Measurements from ENCODE around the gene INTS7. TPM values are rescaled to one million over a fixed set of nuclear protein-coding genes. Genes with fewer than 3 reads are reported as not detected.
"Not testable (repeated sequence)": the region's sequence is repeated elsewhere in the genome, so short reads cannot be mapped to it uniquely, and the experiment has no call there.

INTS7 gene
- polyA plus RNA-seq, 4 donors = 6.0 to 15.7 (median 7.3) TPM

DNA sequence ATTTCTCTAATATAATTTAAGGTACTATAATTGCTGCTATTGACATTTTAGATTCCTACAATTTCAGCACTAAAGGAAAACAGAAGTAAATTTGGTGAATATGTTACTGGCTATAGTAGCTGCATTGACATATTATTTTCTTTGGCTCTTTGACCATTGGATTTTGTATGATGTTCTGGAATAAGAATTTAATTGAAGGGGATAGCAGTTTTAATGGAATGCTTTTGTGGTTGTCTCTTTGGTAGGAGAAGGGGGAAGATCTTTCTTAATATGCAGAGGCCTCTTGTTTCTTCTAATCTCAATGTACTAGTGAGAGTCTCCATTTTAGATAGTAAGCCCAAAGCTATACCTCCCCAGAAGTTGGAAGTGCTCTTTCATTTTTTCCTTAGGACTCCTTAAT, 7.1 kb upstream of the INTS7 start:
- H3K4me3 ChIP-seq (ENCODE audit: low read depth in 1 of 3, low read length in 3 of 3) = no peak overlapping the region
- H3K27me3 ChIP-seq (ENCODE audit: control insufficient read depth in 3 of 3, insufficient read depth in 3 of 3, low read length in 3 of 3) = no peaks in the 10 kb centered on the region
- FAIRE-seq = no peak
- H3K4me1 ChIP-seq (ENCODE audit: control insufficient read depth in 3 of 3, insufficient read depth in 2 of 3, low read depth in 1 of 3, low read length in 2 of 3) = no peaks in the 10 kb centered on the region
- DNase-seq = no peak
- peaks cover 0 to 5% (median 0%) of the 10 kb centered on the region in 3 donors for H3K36me3 ChIP-seq (ENCODE audit: control insufficient read depth in 3 of 3, insufficient read depth in 2 of 3, low read depth in 1 of 3, low read length in 3 of 3)
- H3K27ac ChIP-seq (ENCODE audit: low read depth in 1 of 3, low read length in 2 of 3) = no peak overlapping the region
- no peaks in the 10 kb centered on the region for H3K9me3 ChIP-seq (ENCODE audit: control insufficient read depth in 2 of 2, insufficient read depth in 1 of 2, low read depth in 1 of 2, low read length in 1 of 2)

DNA sequence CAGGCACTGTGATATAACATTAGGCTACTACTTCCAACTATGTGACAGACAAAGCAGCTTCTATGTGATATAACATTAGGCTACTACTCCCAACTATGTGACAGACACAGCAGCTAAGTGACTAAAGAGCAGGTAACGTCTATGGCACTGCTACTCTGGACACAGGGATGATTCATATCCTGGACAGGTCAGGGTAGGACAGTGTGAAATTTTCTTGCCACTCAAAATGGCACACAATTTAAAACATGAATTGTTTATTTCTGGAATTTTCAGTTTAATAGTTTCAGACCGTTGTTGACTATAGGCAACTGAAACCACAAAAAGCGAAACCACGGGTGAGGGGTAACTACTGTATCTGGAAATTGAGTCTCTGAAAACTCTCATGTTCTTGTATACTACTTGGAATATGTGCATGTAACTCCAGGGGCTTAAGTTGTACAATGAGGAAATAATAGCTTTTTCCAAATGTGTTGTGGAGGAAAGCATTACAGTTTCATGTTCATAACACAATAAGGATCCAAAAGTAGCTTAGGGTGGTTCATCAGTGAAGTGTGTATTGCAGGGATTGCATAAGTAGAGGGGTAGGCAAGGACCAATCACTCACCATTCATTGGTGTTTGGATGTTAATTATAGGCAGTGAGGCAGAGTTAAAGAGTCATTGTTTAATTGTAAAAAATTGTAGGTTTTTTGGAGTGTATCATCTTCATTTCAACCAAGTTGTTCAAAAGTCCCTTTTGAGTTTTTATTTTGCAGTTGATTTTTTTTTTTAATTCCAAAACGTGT, 5.5 kb upstream of the INTS7 start:
- Histone ChIP-seq H3K9me3 (ENCODE audit: control insufficient read depth in 2 of 2, insufficient read depth in 1 of 2, low read depth in 1 of 2, low read length in 1 of 2) (no peaks in the 10 kb centered on the region), H3K27me3 (ENCODE audit: control insufficient read depth in 3 of 3, insufficient read depth in 3 of 3, low read length in 3 of 3) (no peaks in the 10 kb centered on the region), H3K4me3 (ENCODE audit: low read depth in 1 of 3, low read length in 3 of 3) (no peak overlapping the region), H3K4me1 (ENCODE audit: control insufficient read depth in 3 of 3, insufficient read depth in 2 of 3, low read depth in 1 of 3, low read length in 2 of 3) (peaks cover 0 to 7% (median 0%) of the 10 kb centered on the region in 3 donors), H3K27ac (ENCODE audit: low read depth in 1 of 3, low read length in 2 of 3) (no peak overlapping the region), H3K36me3 (ENCODE audit: control insufficient read depth in 3 of 3, insufficient read depth in 2 of 3, low read depth in 1 of 3, low read length in 3 of 3) (peaks cover 0 to 3% (median 0%) of the 10 kb centered on the region in 3 donors)
- FAIRE-seq (no peak), DNase-seq (no peak)
- 54 to 66% (median 57%) methylated on average over 5 of the region's 5 CpGs for WGBS, 3 donors

DNA sequence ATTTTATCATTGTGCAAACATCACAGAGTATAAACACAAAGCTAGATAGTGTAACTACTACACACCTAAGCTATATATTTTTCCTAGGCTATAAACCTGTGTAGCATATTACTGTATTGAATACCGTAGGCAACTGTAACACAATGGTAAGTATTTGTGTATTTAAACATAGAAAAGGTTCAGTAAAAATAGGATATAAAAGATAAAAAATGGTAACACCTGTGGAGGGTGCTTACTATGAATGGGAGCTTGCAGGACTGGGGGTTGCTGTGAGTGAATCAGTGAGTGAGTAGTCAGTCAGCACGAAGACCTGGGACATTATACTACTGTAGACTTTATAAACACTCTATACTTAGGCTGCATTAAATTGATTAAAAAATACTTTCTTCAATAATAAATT, 4.3 kb upstream of the INTS7 start:
- Histone ChIP-seq H3K4me1 (ENCODE audit: control insufficient read depth in 3 of 3, insufficient read depth in 2 of 3, low read depth in 1 of 3, low read length in 2 of 3) (peaks cover 0 to 7% (median 0%) of the 10 kb centered on the region in 3 donors), H3K9me3 (ENCODE audit: control insufficient read depth in 2 of 2, insufficient read depth in 1 of 2, low read depth in 1 of 2, low read length in 1 of 2) (no peaks in the 10 kb centered on the region), H3K36me3 (ENCODE audit: control insufficient read depth in 3 of 3, insufficient read depth in 2 of 3, low read depth in 1 of 3, low read length in 3 of 3) (peaks cover 0 to 3% (median 0%) of the 10 kb centered on the region in 3 donors), H3K4me3 (ENCODE audit: low read depth in 1 of 3, low read length in 3 of 3) (no peak overlapping the region), H3K27ac (ENCODE audit: low read depth in 1 of 3, low read length in 2 of 3) (no peak overlapping the region), H3K27me3 (ENCODE audit: control insufficient read depth in 3 of 3, insufficient read depth in 3 of 3, low read length in 3 of 3) (no peaks in the 10 kb centered on the region)
- WGBS, 3 donors = 66 to 78% (median 72%) methylated on average over 2 of the region's 2 CpGs
- DNase-seq (no peak), FAIRE-seq (no peak)

DNA sequence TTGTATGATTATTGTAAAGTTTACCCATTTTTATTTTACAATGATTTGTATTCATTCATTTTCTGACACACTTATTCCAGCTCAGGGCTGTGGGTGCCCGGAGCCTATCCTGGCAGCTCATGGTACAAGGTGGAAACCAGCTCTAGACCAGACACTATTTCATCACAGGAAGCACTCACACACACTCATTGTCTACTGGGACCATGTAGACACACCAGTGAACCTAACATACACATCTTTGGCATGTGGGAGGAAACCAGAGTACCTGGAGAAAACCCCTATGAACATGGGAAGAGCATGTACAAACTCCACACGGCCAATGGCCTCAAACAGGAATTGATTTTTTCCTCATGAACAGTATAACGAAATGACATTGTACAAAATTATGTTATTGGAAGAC, 2.5 kb upstream of the INTS7 start:
- Histone ChIP-seq H3K27me3 (ENCODE audit: control insufficient read depth in 3 of 3, insufficient read depth in 3 of 3, low read length in 3 of 3) (no peaks in the 10 kb centered on the region), H3K4me1 (ENCODE audit: control insufficient read depth in 3 of 3, insufficient read depth in 2 of 3, low read depth in 1 of 3, low read length in 2 of 3) (peaks cover 0 to 12% (median 0%) of the 10 kb centered on the region in 3 donors), H3K36me3 (ENCODE audit: control insufficient read depth in 3 of 3, insufficient read depth in 2 of 3, low read depth in 1 of 3, low read length in 3 of 3) (no peaks in the 10 kb centered on the region), H3K9me3 (ENCODE audit: control insufficient read depth in 2 of 2, insufficient read depth in 1 of 2, low read depth in 1 of 2, low read length in 1 of 2) (no peaks in the 10 kb centered on the region), H3K27ac (ENCODE audit: low read depth in 1 of 3, low read length in 2 of 3) (no peak overlapping the region), H3K4me3 (ENCODE audit: low read depth in 1 of 3, low read length in 3 of 3) (no peak overlapping the region)
- no peak for DNase-seq
- WGBS, 3 donors = 62 to 72% (median 64%) methylated on average over 3 of the region's 3 CpGs
- no peak for FAIRE-seq

DNA sequence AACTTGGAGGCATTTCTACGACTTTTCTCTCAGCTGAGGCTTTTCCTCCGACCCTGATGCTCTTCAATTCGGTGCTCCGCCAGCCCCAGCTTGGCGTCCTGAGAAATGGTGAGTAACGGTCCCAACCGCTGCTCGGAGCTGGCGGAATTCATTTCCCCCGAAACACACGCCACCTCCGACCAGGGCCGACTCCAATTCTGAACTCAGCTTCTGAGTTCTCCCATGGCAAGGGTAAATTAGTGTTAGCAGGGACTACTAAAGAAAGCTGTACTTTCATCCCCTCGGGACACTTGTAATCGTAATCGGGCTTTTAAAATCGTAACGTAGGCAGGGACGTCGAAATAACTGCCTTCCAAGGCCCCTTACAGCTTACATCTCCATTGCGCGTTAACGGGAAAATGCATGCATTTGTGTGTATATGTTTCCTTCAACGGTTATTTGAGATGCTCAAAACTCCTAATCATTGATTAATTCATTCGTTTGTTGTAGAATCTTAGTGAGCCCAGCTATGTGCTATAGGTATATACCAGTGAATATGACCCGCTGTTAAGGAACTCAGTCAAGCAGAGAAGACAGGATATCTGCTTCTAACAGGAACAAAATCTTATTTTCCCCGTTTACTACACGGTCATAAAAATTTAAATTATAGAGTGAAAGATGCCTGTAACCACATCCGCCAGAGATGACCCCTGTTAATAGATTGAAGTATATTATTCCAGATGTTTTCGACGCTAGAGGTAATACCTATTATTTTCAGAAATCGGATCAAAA, 663 bp upstream of the INTS7 start:
- WGBS, 3 donors = 0% methylated on average over 32 of the region's 32 CpGs
- Histone ChIP-seq H3K9me3 (ENCODE audit: control insufficient read depth in 2 of 2, insufficient read depth in 1 of 2, low read depth in 1 of 2, low read length in 1 of 2) (no peaks in the 10 kb centered on the region), H3K4me3 (ENCODE audit: low read depth in 1 of 3, low read length in 3 of 3) (peak overlapping the region; percentile 49 to 89 (median 74)), H3K4me1 (ENCODE audit: control insufficient read depth in 3 of 3, insufficient read depth in 2 of 3, low read depth in 1 of 3, low read length in 2 of 3) (peaks cover 0 to 12% (median 0%) of the 10 kb centered on the region in 3 donors), H3K27ac (ENCODE audit: low read depth in 1 of 3, low read length in 2 of 3) (peak overlapping the region in 2 of 3 donors; percentile 66 to 83), H3K27me3 (ENCODE audit: control insufficient read depth in 3 of 3, insufficient read depth in 3 of 3, low read length in 3 of 3) (no peaks in the 10 kb centered on the region), H3K36me3 (ENCODE audit: control insufficient read depth in 3 of 3, insufficient read depth in 2 of 3, low read depth in 1 of 3, low read length in 3 of 3) (no peaks in the 10 kb centered on the region)
- no peak for FAIRE-seq
- DNase-seq = peak in 1 of 2 donors; percentile 13

DNA sequence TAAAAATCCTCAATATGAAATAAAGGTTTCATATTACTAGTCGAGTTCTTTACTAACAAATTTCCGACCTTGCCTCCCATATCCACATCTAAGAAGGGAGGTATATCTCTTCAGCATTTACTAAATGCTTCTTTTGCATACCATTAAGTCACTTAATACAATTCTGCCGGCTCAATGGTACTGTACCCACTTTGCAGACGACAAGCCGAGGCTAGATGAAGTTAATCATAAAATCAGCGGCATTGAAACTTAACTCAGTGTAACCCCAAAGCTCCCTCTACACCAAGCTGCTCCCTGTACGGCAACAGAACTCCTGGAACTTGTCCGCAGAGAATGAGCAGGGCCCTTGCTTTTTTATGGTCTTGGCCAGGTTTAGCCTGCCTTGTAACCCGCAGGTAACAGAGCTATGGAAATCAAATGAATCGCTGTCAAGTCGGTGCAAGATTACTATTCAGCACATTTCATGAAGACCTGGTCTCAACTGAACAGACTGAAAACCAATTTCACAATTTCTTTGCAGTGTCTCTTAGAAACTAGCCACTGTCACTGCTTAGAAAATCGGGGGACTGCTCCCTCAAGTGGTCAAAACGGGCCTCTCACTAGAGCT, 738 bp downstream of the INTS7 start:
- 1 to 3% (median 1%) methylated on average over 13 of the region's 13 CpGs for WGBS, 3 donors
- no peak for FAIRE-seq
- H3K4me1 ChIP-seq (ENCODE audit: control insufficient read depth in 3 of 3, insufficient read depth in 2 of 3, low read depth in 1 of 3, low read length in 2 of 3) = peaks cover 0 to 12% (median 0%) of the 10 kb centered on the region in 3 donors
- H3K4me3 ChIP-seq (ENCODE audit: low read depth in 1 of 3, low read length in 3 of 3) = peak overlapping the region; percentile 18 to 89 (median 43)
- no peaks in the 10 kb centered on the region for H3K27me3 ChIP-seq (ENCODE audit: control insufficient read depth in 3 of 3, insufficient read depth in 3 of 3, low read length in 3 of 3)
- H3K27ac ChIP-seq (ENCODE audit: low read depth in 1 of 3, low read length in 2 of 3) = peak overlapping the region; percentile 82 to 91 (median 83)
- no peaks in the 10 kb centered on the region for H3K36me3 ChIP-seq (ENCODE audit: control insufficient read depth in 3 of 3, insufficient read depth in 2 of 3, low read depth in 1 of 3, low read length in 3 of 3)
- no peaks in the 10 kb centered on the region for H3K9me3 ChIP-seq (ENCODE audit: control insufficient read depth in 2 of 2, insufficient read depth in 1 of 2, low read depth in 1 of 2, low read length in 1 of 2)
- no peak for DNase-seq

DNA sequence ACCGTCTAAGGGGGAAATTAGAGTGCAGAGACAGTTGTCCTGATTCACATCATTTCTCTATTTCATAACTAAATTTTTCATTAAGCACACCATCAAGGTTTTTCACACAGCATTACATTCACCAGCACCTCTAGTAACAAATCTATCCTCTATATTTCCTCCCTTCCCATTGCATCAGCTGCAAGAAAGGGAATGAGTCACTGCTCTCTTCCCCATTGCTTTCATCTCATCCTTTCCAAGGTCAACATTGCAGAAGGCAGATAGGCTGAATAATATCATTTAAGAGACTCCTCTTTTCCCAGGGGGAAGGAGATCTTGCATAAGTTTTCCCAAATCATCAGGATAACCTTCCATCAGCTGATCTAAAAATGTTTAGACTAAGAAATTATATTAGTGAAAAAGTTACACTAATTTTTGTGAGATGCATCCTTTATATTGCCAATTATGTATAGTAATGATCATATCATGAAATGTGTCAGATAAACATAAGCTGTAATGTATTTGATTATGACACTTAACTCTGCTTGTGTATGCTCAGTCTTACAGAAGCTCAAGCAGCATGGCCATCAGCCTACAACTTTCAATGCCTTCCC, 4.3 kb downstream of the INTS7 start:
- no peak for FAIRE-seq

DNA sequence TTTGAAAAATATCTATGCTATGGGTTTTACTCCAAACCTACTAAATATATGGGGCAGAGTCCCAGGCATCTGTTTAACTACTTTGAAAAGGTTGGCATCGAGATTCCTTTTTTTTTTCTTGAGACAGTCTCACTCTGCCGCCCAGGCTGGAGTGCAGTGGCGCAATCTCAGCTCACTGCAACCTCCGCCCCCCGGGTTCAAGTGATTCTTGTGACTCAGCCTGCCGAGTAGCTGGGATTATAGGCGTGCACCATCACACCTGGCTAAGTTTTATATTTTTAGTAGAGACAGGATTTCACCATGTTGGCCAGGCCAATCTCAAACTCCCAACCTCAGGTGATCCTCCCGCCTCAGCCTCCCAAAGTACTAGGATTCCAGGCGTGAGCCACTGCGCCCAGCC, 7.6 kb downstream of the INTS7 start:
- H3K4me1 ChIP-seq (ENCODE audit: control insufficient read depth in 3 of 3, insufficient read depth in 2 of 3, low read depth in 1 of 3, low read length in 2 of 3); H3K9me3 ChIP-seq (ENCODE audit: control insufficient read depth in 2 of 2, insufficient read depth in 1 of 2, low read depth in 1 of 2, low read length in 1 of 2); H3K4me3 ChIP-seq (ENCODE audit: low read depth in 1 of 3, low read length in 3 of 3); H3K36me3 ChIP-seq (ENCODE audit: control insufficient read depth in 3 of 3, insufficient read depth in 2 of 3, low read depth in 1 of 3, low read length in 3 of 3); FAIRE-seq; H3K27ac ChIP-seq (ENCODE audit: low read depth in 1 of 3, low read length in 2 of 3); H3K27me3 ChIP-seq (ENCODE audit: control insufficient read depth in 3 of 3, insufficient read depth in 3 of 3, low read length in 3 of 3): not testable (repeated sequence)
- 50 to 85% (median 60%) methylated on average over 10 of the region's 10 CpGs for WGBS, 3 donors
- peak in 1 of 2 donors; percentile 49 for DNase-seq

More for the DNA sequence above, 4.3 kb downstream of the INTS7 start:
- Histone ChIP-seq H3K27ac (ENCODE audit: low read depth in 1 of 3, low read length in 2 of 3) (no peak overlapping the region), H3K36me3 (ENCODE audit: control insufficient read depth in 3 of 3, insufficient read depth in 2 of 3, low read depth in 1 of 3, low read length in 3 of 3) (no peaks in the 10 kb centered on the region), H3K27me3 (ENCODE audit: control insufficient read depth in 3 of 3, insufficient read depth in 3 of 3, low read length in 3 of 3) (no peaks in the 10 kb centered on the region), H3K4me1 (ENCODE audit: control insufficient read depth in 3 of 3, insufficient read depth in 2 of 3, low read depth in 1 of 3, low read length in 2 of 3) (peaks cover 0 to 5% (median 2%) of the 10 kb centered on the region in 3 donors), H3K9me3 (ENCODE audit: control insufficient read depth in 2 of 2, insufficient read depth in 1 of 2, low read depth in 1 of 2, low read length in 1 of 2) (no peaks in the 10 kb centered on the region), H3K4me3 (ENCODE audit: low read depth in 1 of 3, low read length in 3 of 3) (no peak overlapping the region)
- DNase-seq = peak in 1 of 2 donors; percentile 31
- 79 to 89% (median 85%) methylated on average over 1 of the region's 1 CpG for WGBS, 3 donors
